Type B pancreatic cell (in vitro differentiated cells): ENCODE data around the gene BMP7. TPM values are rescaled to one million over a fixed set of nuclear protein-coding genes. Genes with fewer than 3 reads are reported as not detected.
"Not testable (repeated sequence)": the region's sequence is repeated elsewhere in the genome, so short reads cannot be mapped to it uniquely, and the experiment has no call there.

ENCODE experiments used
- DNase-seq: peaks from one replicate; pipeline ENCODE4 v3.0.0; 2021; ENCODE audit warnings: mixed read lengths; ENCODE audit not compliant: unreplicated experiment; ENCODE audit errors: extremely low spot score
- H3K27ac Mint-ChIP-seq: 2 replicates; pipeline ENCODE4 v1.8.0; 2021; ENCODE audit warnings: mild to moderate bottlenecking, mixed read lengths
- H3K27me3 Mint-ChIP-seq: 2 replicates; pipeline ENCODE4 v1.8.0; 2021; ENCODE audit warnings: mixed read lengths
- H3K36me3 Mint-ChIP-seq: 2 replicates; pipeline ENCODE4 v1.8.0; 2021; ENCODE audit warnings: mixed read lengths
- H3K4me1 Mint-ChIP-seq: one replicate; pipeline ENCODE4 v1.8.0; 2021; ENCODE audit warnings: mixed read lengths; ENCODE audit not compliant: unreplicated experiment
- H3K4me3 Mint-ChIP-seq: 2 replicates; pipeline ENCODE4 v1.8.0; 2021; ENCODE audit warnings: mild to moderate bottlenecking, mixed read lengths
- H3K9me3 Mint-ChIP-seq: 2 replicates; pipeline ENCODE4 v1.8.0; 2021; ENCODE audit warnings: mixed read lengths
- total RNA-seq: library from RNA; stranded (reverse); gene quantifications from 2 replicates; pipeline ENCODE4 v1.2.1, GENCODE V29; 2021; ENCODE audit warnings: low replicate concordance
- TF ChIP-seq, protein P1 (sequence below): fragments of 200-600 bp; sonication (generic); conservative IDR thresholded peaks from 2 replicates; pipeline ENCODE4 v1.5.0; 2021; ENCODE audit warnings: antibody characterized with exemption, mild to moderate bottlenecking

The BMP7 gene
- total RNA-seq, 1 donor from 2014 or later, result 115 TPM

DNA sequence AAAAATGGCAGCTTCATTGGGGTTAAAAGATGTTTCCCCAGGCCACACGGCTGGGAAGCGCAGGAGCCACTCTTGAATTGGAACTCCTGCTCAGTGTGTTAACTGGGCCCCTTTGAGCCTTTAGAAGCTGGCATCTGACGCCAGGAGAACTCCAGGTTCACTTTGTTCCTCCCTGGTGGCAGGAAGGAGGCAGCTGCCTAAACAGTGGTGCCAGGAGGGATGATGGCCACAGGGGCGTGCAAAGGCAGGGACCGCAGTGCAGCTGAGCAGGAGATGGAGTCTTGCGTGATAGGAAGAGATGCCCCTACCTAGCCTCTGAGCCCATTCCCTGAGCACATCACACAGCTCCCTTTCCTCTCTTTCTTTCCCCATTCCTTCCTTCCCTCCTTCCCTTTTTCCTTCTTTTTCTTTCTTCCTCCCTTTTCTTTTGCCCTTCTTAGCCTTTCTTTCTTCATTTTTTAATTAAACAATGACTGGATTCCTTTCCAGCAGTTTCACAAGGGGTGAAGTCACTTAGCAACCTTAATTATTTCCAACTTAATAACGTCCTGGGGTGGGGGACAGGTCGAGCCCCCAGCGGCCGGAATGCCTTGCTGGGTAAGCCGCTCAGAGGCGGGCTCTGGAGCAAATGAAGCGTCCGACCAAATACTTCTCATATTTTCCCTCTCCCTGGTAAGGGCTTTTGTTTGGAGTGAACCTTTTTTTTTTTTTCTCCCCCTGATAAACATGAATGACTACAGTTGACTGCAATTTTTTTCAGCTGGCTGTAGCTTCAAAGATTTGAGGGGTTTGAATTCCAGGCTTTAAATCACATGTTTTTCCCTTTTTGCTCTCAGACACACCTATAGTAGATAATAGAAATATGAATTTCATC is 20.8 kb upstream of the BMP7 start:
- Mint-ChIP-seq H3K4me3 (peak overlapping the region; percentile 59), H3K4me1 (peaks cover 68% of the 10 kb centered on the region), H3K27me3 (peaks cover 4% of the 10 kb centered on the region), H3K27ac (peak overlapping the region; percentile 42), H3K36me3 (no peaks in the 10 kb centered on the region), H3K9me3 (no peaks in the 10 kb centered on the region)
- no peak for DNase-seq
- TF ChIP-seq, protein P1, sequence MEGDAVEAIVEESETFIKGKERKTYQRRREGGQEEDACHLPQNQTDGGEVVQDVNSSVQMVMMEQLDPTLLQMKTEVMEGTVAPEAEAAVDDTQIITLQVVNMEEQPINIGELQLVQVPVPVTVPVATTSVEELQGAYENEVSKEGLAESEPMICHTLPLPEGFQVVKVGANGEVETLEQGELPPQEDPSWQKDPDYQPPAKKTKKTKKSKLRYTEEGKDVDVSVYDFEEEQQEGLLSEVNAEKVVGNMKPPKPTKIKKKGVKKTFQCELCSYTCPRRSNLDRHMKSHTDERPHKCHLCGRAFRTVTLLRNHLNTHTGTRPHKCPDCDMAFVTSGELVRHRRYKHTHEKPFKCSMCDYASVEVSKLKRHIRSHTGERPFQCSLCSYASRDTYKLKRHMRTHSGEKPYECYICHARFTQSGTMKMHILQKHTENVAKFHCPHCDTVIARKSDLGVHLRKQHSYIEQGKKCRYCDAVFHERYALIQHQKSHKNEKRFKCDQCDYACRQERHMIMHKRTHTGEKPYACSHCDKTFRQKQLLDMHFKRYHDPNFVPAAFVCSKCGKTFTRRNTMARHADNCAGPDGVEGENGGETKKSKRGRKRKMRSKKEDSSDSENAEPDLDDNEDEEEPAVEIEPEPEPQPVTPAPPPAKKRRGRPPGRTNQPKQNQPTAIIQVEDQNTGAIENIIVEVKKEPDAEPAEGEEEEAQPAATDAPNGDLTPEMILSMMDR, result peak; percentile 31

DNA sequence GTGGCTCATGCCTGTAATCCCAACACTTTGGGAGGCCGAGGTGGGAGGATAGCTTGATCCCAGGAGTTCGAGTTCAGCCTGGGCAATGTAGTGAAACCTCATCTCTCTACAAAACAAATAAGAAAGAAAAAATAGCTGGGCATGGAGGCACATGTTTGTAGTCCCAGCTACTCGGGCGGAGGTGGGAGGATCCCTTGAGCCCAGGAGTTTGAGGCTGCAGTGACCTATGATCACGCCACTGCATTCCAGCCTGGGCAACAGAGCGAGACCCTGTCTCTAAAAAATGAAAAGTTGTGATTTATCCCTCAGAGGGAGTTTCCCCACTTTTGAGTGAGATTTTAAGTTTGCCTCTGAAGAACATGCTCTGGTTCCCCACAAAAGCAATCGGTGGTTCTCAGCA is 17.4 kb upstream of the BMP7 start:
- Mint-ChIP-seq H3K36me3 (no peaks in the 10 kb centered on the region), H3K27ac (peak overlapping the region; percentile 75), H3K4me3 (peak overlapping the region; percentile 77), H3K27me3 (peaks cover 4% of the 10 kb centered on the region), H3K4me1 (peaks cover 60% of the 10 kb centered on the region), H3K9me3 (no peaks in the 10 kb centered on the region)
- TF ChIP-seq, protein P1, result no peak
- no peak for DNase-seq

DNA sequence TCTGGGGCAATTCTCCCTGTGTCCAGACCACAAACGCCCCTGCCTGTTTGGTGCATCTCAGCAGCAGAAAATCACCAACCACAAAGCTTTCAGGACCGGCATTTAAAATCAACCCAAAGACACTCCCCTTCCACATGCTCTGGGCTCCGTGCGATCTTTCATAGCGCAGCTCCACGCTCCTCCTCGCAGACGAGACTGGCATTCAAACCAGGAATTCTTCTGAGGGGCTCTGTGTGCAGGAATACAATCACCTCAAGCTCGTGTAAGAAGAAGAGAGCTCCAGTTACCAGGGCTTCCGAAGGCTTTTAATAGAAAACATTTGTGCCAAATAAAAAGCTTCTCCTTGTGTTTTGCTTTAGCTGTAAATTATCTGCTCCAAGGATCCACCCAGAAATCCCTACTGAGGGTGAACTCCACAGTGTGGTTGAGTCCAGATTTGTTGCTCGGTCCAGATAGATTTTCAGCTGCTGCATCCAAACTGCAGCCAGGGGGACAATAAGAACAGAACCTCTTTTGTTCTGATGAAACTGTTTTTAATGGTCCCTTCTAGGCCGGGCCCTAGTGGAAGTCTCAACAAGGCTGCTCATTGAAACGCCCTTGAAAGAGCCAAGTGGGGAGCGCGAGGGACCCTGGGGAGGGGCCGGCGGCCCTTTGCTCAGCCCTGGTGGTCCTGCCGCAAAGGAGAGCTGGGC is 16.4 kb upstream of the BMP7 start:
- Mint-ChIP-seq H3K36me3 (no peaks in the 10 kb centered on the region), H3K4me1 (peaks cover 55% of the 10 kb centered on the region), H3K9me3 (no peaks in the 10 kb centered on the region), H3K27me3 (no peaks in the 10 kb centered on the region), H3K4me3 (peak overlapping the region; percentile 77), H3K27ac (peak overlapping the region; percentile 75)
- TF ChIP-seq, protein P1, result peak; percentile 74
- no peak for DNase-seq

- Mint-ChIP-seq H3K36me3 (no peaks in the 10 kb centered on the region), H3K4me1 (peaks cover 51% of the 10 kb centered on the region), H3K27me3 (no peaks in the 10 kb centered on the region), H3K4me3 (no peak overlapping the region), H3K27ac (no peak overlapping the region), H3K9me3 (no peaks in the 10 kb centered on the region)
- TF ChIP-seq, protein P1, result no peak
- no peak for DNase-seq
Observed at GRCh38 chr20:57281900-57282299, 15.5 kb upstream of the BMP7 start.

GRCh38 chr20:57280221-57280620 is 13.8 kb upstream of the BMP7 start:
- TF ChIP-seq, protein P1, result no peak
- no peak overlapping the region for H3K27ac Mint-ChIP-seq
- no peaks in the 10 kb centered on the region for H3K9me3 Mint-ChIP-seq
- no peak overlapping the region for H3K4me3 Mint-ChIP-seq
- no peak for DNase-seq
- no peaks in the 10 kb centered on the region for H3K36me3 Mint-ChIP-seq
- H3K4me1 Mint-ChIP-seq, result peaks cover 54% of the 10 kb centered on the region
- H3K27me3 Mint-ChIP-seq, result no peaks in the 10 kb centered on the region

DNA sequence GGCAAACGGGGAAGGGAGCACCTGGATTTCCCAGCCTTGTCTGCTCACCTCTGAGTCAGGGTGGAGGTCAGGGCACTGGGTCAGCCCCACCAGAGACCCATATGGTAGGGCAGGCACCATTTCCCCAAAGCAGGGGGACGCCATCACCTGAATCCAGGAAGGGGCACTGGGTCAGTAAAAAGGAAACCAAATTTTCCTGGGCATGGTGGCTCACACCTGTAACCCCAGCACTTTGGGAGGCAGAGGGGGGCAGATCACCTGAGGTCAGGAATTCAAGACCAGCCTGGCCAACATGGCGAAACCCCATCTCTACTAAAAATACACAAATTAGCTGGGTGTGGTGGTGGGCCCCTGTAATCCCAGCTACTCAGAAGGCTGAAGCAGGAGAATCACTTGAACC is 13.1 kb upstream of the BMP7 start:
- H3K4me3 Mint-ChIP-seq, H3K27ac Mint-ChIP-seq, H3K36me3 Mint-ChIP-seq, H3K9me3 Mint-ChIP-seq, H3K27me3 Mint-ChIP-seq, DNase-seq: not testable (repeated sequence)
- H3K4me1 Mint-ChIP-seq, result peaks cover 50% of the 10 kb centered on the region
